Memory B cell (primary cell): ENCODE measurements around the gene SERPINB7.

Source experiments
- ATAC-seq: fragments of 150-1000 bp; cut with Tn5 transposase; 2 replicates; pipeline ENCODE4 v1.10.0; 2021; ENCODE audit warnings: low read depth, mild to moderate bottlenecking, moderate library complexity
- DNase-seq, 2 donors: peaks; one replicate each; pipeline ENCODE4 v3.0.0; 2022; ENCODE audit warnings: low spot score in 2 of 2
- H3K27ac Mint-ChIP-seq: one replicate; pipeline ENCODE4 v1.8.0; 2022; ENCODE audit warnings: mild to moderate bottlenecking, moderate library complexity, mixed read lengths
- H3K27me3 Mint-ChIP-seq: one replicate; pipeline ENCODE4 v1.8.0; 2022; ENCODE audit warnings: mixed read lengths
- H3K36me3 Mint-ChIP-seq: one replicate; pipeline ENCODE4 v1.8.0; 2022; ENCODE audit warnings: mild to moderate bottlenecking, mixed read lengths
- H3K4me1 Mint-ChIP-seq: one replicate; pipeline ENCODE4 v1.8.0; 2022; ENCODE audit warnings: mixed read lengths
- H3K4me3 Mint-ChIP-seq: one replicate; pipeline ENCODE4 v1.8.0; 2022; ENCODE audit warnings: mild to moderate bottlenecking, moderate library complexity, mixed read lengths
- H3K9me3 Mint-ChIP-seq: one replicate; pipeline ENCODE4 v1.8.0; 2022; ENCODE audit warnings: mixed read lengths

SERPINB7 gene

DNA sequence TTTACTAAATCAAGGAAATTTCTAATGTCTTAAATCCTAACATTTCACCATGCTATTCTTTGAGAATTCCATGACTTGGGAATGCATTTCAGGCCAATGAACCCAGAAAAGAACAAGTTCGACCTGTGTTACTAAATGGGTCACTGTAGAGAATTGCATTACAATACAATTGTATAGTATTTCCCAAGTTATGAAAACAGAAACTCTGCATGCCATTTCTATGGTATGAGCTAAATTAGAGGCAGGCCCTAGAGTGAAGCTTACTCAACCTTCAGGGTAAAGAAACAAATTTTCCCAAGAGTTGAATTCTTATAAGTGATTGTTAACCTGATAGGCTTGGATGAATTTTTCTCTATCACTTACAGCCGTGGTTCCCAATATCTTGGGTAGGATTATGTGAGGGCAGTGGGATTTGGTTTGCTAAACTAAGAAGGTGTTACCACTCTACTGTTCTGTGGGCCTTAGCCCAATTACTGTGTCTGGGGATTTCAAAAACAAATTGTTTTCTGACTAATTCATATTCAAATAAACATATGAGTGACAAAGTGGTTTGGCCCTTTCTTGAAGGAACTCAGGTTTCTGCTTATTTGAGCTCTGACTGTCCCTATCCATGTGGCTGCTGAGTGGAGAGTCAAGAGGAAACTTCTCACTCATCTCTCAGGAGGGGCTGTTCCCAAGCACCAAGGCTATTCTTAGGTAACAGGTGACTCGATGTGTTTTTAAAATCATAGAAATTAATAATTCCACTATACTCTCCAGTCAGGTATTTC lies 11.2 kb upstream of the SERPINB7 start:
- no peak overlapping the region for H3K27ac Mint-ChIP-seq
- peaks cover 3% of the 10 kb centered on the region for H3K36me3 Mint-ChIP-seq
- no peak overlapping the region for H3K4me3 Mint-ChIP-seq
- no peaks in the 10 kb centered on the region for H3K27me3 Mint-ChIP-seq
- ATAC-seq = no peak
- H3K4me1 Mint-ChIP-seq = no peaks in the 10 kb centered on the region
- H3K9me3 Mint-ChIP-seq = peaks cover 14% of the 10 kb centered on the region
- DNase-seq = no peak

DNA sequence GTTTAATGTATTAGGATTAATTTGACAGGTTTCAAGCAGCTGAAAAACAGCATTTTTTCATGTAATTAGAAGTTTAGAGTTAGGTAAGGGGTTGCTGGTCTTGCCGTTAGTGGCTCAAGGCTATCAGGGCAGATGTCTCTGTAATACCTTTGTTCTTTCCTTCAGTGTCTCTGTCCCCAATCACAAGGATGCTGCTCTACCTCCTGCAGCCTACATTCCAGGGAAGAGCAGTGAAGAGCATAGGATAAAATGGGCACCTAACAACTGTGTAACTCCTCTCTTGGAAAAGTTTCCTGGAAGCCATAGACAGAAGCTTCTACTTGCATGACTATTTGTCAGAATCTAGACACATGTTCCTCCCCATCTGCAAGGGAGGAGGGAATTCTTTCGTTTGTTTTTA lies 9.4 kb upstream of the SERPINB7 start:
- Mint-ChIP-seq H3K27ac (no peak overlapping the region), H3K27me3 (no peaks in the 10 kb centered on the region)
- no peak for ATAC-seq

GRCh38 chr18:63773551-63773950 lies 1.7 kb upstream of the SERPINB7 start:
- DNase-seq (no peak), ATAC-seq (no peak)
- peaks cover 8% of the 10 kb centered on the region for H3K27me3 Mint-ChIP-seq
- no peaks in the 10 kb centered on the region for H3K36me3 Mint-ChIP-seq
- H3K4me3 Mint-ChIP-seq = no peak overlapping the region
- H3K9me3 Mint-ChIP-seq = no peaks in the 10 kb centered on the region
- H3K4me1 Mint-ChIP-seq = no peaks in the 10 kb centered on the region
- no peak overlapping the region for H3K27ac Mint-ChIP-seq

More for the DNA sequence above, 9.4 kb upstream of the SERPINB7 start:
- DNase-seq = no peak
- H3K4me1 Mint-ChIP-seq = no peaks in the 10 kb centered on the region
- no peak overlapping the region for H3K4me3 Mint-ChIP-seq
- H3K36me3 Mint-ChIP-seq = no peaks in the 10 kb centered on the region
- H3K9me3 Mint-ChIP-seq = peaks cover 3% of the 10 kb centered on the region

GRCh38 chr18:63774511-63774910 lies 707 bp upstream of the SERPINB7 start:
- Mint-ChIP-seq H3K9me3 (no peaks in the 10 kb centered on the region), H3K27ac (no peak overlapping the region), H3K4me3 (no peak overlapping the region), H3K27me3 (peaks cover 8% of the 10 kb centered on the region), H3K4me1 (no peaks in the 10 kb centered on the region), H3K36me3 (no peaks in the 10 kb centered on the region)
- DNase-seq (no peak), ATAC-seq (no peak)

- DNase-seq = no peak
- Mint-ChIP-seq H3K9me3 (no peaks in the 10 kb centered on the region), H3K27ac (no peak overlapping the region), H3K4me3 (no peak overlapping the region), H3K27me3 (peaks cover 5% of the 10 kb centered on the region), H3K36me3 (no peaks in the 10 kb centered on the region), H3K4me1 (no peaks in the 10 kb centered on the region)
- ATAC-seq = no peak
Measured at GRCh38 chr18:63779386-63779785, 4.2 kb downstream of the SERPINB7 start.

DNA sequence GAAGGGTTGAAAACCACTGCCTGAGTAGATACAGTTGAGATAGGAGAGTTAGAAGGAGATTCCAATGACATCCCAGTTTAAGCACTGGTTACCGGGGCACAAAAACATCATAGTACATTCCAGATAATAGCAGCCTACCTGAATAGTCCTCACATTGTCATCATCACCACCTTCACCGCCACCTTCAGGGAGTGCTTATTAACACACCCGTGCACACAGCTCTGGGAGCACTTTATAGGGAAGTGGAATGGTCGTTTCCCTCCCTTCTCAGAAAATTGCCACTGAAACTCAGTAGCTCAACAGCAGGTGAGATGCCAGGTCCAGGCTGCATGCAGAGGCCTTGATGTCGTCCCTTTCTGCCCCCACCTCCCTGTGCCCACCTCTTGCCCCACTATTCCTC lies 8.2 kb downstream of the SERPINB7 start:
- Mint-ChIP-seq H3K27me3 (peaks cover 4% of the 10 kb centered on the region), H3K4me3 (no peak overlapping the region), H3K27ac (no peak overlapping the region), H3K9me3 (no peaks in the 10 kb centered on the region), H3K4me1 (no peaks in the 10 kb centered on the region), H3K36me3 (no peaks in the 10 kb centered on the region)
- DNase-seq = no peak
- ATAC-seq = no peak

- H3K9me3 Mint-ChIP-seq = no peaks in the 10 kb centered on the region
- H3K27ac Mint-ChIP-seq = no peak overlapping the region
- H3K4me1 Mint-ChIP-seq = no peaks in the 10 kb centered on the region
- ATAC-seq = no peak
- H3K36me3 Mint-ChIP-seq = no peaks in the 10 kb centered on the region
- no peak for DNase-seq
- peaks cover 4% of the 10 kb centered on the region for H3K27me3 Mint-ChIP-seq
- H3K4me3 Mint-ChIP-seq = no peak overlapping the region
Measured at GRCh38 chr18:63784787-63785452, 9.7 kb downstream of the SERPINB7 start.

GRCh38 chr18:63787673-63788072 lies 12.5 kb downstream of the SERPINB7 start:
- H3K4me3 Mint-ChIP-seq = no peak overlapping the region
- DNase-seq = no peak
- ATAC-seq = no peak
- no peaks in the 10 kb centered on the region for H3K4me1 Mint-ChIP-seq
- H3K9me3 Mint-ChIP-seq = no peaks in the 10 kb centered on the region
- peaks cover 4% of the 10 kb centered on the region for H3K27me3 Mint-ChIP-seq
- no peak overlapping the region for H3K27ac Mint-ChIP-seq
- no peaks in the 10 kb centered on the region for H3K36me3 Mint-ChIP-seq

DNA sequence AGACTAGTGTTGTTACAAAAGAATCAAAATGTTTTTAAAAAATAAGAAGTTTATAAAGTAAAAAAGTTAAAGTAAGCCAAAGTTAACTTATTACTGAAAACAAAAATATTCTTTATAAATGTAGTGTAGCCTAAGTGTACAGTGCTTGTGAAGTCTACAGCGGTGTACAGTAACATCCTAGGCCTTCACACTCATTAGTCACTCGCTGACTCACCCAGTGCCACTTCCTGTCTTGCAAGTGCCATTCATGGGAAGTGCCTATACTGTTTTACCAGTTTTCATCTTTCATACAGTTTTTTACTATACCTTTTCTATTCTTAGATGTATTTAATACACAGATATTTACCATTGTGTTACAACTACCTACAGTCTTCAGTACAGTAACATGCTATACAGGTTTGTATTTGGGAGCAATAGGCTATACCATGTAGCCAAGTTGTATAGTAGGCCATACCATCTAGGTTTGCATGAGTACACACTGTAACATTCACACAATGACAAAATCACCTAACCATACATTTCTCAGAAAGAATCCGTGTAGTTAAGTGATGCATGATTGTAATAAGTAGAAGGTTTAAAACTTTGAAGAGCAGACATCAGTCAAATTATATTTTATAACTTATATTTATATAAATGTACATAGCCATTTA lies 13.4 kb downstream of the SERPINB7 start:
- DNase-seq = no peak
- no peaks in the 10 kb centered on the region for H3K4me1 Mint-ChIP-seq
- H3K27ac Mint-ChIP-seq = no peak overlapping the region
- no peaks in the 10 kb centered on the region for H3K9me3 Mint-ChIP-seq
- no peak for ATAC-seq
- H3K27me3 Mint-ChIP-seq = peaks cover 2% of the 10 kb centered on the region
- H3K4me3 Mint-ChIP-seq = no peak overlapping the region
- no peaks in the 10 kb centered on the region for H3K36me3 Mint-ChIP-seq

DNA sequence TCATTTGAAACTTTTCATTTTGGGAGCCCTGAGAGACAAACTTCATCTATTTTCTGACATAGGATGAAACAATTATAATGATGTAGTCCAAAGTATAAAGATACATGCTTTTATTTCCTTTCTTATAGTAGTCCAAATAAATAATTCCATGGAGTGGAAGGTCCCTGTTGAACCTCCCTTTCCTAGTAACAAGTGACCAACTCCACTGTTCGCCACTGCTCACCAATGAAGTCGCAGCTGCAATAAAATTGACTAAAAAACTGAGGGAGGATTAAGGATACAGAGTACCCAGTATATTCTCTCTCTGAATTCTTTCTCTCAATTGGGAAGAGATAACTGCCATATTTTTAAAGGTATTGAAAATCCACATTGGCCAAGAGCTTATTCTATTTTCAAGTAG lies 14.1 kb downstream of the SERPINB7 start:
- DNase-seq (no peak), ATAC-seq (no peak)
- no peak overlapping the region for H3K27ac Mint-ChIP-seq
- peaks cover 2% of the 10 kb centered on the region for H3K27me3 Mint-ChIP-seq
- H3K36me3 Mint-ChIP-seq = no peaks in the 10 kb centered on the region
- no peaks in the 10 kb centered on the region for H3K9me3 Mint-ChIP-seq
- H3K4me1 Mint-ChIP-seq = no peaks in the 10 kb centered on the region
- H3K4me3 Mint-ChIP-seq = no peak overlapping the region

GRCh38 chr18:63795606-63796005 lies 20.4 kb downstream of the SERPINB7 start:
- Mint-ChIP-seq H3K4me1 (no peaks in the 10 kb centered on the region), H3K36me3 (no peaks in the 10 kb centered on the region), H3K4me3 (no peak overlapping the region), H3K27me3 (no peaks in the 10 kb centered on the region), H3K9me3 (no peaks in the 10 kb centered on the region), H3K27ac (no peak overlapping the region)
- no peak for DNase-seq
- no peak for ATAC-seq

DNA sequence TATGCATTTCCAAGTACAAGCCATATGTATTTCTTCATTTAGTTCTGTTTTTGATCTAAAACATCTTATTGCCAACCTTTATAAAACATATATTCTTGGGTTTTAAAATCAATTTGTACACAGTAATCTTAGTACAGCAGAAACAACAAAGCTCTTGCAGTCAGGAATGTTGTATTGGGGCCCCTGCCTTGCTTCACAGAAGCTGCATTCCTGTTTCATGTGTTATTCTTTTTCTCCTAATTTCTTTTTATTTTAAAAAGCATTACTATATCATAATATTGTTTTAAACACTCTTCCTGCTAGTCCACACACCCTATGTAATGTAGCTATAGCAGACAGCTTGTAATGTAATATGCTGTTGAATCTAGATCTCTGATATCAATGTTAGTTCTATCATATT lies 24.0 kb downstream of the SERPINB7 start:
- H3K4me1 Mint-ChIP-seq = no peaks in the 10 kb centered on the region
- no peak overlapping the region for H3K27ac Mint-ChIP-seq
- H3K27me3 Mint-ChIP-seq = no peaks in the 10 kb centered on the region
- no peaks in the 10 kb centered on the region for H3K36me3 Mint-ChIP-seq
- no peaks in the 10 kb centered on the region for H3K9me3 Mint-ChIP-seq
- H3K4me3 Mint-ChIP-seq = no peak overlapping the region
- no peak for DNase-seq
- ATAC-seq = no peak

- ATAC-seq (no peak), DNase-seq (no peak)
- Mint-ChIP-seq H3K36me3 (no peaks in the 10 kb centered on the region), H3K27me3 (peaks cover 2% of the 10 kb centered on the region), H3K9me3 (no peaks in the 10 kb centered on the region), H3K4me3 (no peak overlapping the region), H3K27ac (no peak overlapping the region), H3K4me1 (no peaks in the 10 kb centered on the region)
Measured at GRCh38 chr18:63801343-63801742, 26.1 kb downstream of the SERPINB7 start.

- no peaks in the 10 kb centered on the region for H3K36me3 Mint-ChIP-seq
- no peaks in the 10 kb centered on the region for H3K4me1 Mint-ChIP-seq
- ATAC-seq (no peak), DNase-seq (no peak)
- no peak overlapping the region for H3K27ac Mint-ChIP-seq
- no peaks in the 10 kb centered on the region for H3K9me3 Mint-ChIP-seq
- H3K4me3 Mint-ChIP-seq = no peak overlapping the region
- H3K27me3 Mint-ChIP-seq = peaks cover 9% of the 10 kb centered on the region
Measured at GRCh38 chr18:63808125-63808524, 32.9 kb downstream of the SERPINB7 start.
